Sciatic nerve (tissue), 2 donors: Measurements from ENCODE around the gene IP6K1. TPM values are rescaled to one million over a fixed set of nuclear protein-coding genes. Genes with fewer than 3 reads are reported as not detected.
A peak's percentile ranks its signal among the peaks of the same experiment; 100 is the strongest.
"Not testable (repeated sequence)": the region's sequence is repeated elsewhere in the genome, so short reads cannot be mapped to it uniquely, and the experiment has no call there.

Experiments used
- ATAC-seq: fragments of 200-7000 bp; cut with Tn5 transposase; one replicate; pipeline ENCODE4 v1.9.1; 2020; ENCODE audit warnings: mild to moderate bottlenecking, moderate library complexity
- DNase-seq: peaks from one replicate; pipeline ENCODE4 v3.0.0-alpha.2; 2020; ENCODE audit warnings: low spot score
- intact Hi-C: fragments of 100-400 bp; cut with DNase I; formaldehyde crosslinking; loops from one replicate; pipeline ENCODE4 v1.14.2; 2022
- total RNA-seq: library from RNA; stranded (reverse); fragmentation: NEBNext Ultra II Directional; extraction: Animal tissue kit (Norgen Biotek cat#: 25700); gene quantifications from one replicate; pipeline ENCODE4 v1.2.1, GENCODE V29; 2021
- donor health status: DM: no; HTN: no; CAD: no.
- donor health status: DM: no; HTN: no; CAD: no.

IP6K1 gene
- total RNA-seq, 1 donor from 2014 or later: 47.6 TPM

- DNase-seq (peak; percentile 18), ATAC-seq (no peak)
- intact Hi-C loops: no loop called here
Observed at GRCh38 chr3:49775538-49775937, 10.8 kb downstream of the IP6K1 start.

DNA sequence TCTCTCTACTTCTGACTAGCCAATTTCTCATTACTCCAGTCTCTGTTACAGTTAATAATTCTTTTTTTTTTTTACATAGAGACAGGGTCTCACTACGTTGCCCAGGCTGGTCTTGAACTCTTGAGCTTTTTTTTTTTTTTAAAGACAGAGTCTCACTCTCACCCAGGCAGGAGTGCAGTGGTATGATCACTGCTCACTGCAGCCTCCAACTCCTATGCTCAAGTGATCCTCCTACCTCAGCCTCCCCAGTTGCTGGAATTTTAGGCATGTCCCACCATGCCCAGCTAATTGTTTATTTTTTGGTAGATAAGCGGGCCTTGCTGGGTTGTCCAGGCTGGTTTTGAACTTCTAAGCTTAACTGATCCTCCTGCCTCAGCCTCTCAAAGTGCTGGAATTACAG is 13.6 kb downstream of the IP6K1 start:
- intact Hi-C loops: no loop called here
- DNase-seq: no peak
- ATAC-seq: no peak

DNA sequence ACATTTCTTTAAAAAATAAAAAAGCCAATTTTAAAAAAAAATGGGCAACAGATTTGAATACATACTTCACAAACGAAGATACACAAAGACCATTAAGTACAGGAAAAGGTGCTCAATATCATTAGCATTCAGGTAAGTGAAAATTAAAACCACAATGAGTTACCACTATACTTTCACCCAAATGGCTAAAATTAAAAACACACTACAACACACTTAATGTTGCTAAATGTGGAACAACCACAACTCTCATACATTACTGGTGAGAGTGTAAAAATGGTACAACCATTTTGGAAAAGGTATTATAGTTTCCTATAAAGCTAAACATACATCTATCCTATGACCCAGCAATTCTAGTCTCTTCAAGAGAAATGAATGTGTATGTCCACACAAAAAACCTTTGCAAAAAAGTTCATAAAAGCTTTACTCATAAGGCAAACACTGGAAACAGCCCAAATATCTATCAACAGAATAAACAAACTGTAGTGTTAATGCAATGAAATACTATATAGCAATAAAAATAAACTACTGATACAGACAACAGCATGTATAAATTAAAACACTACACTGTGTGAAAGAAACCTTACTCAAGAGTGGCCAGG is 14.9 kb downstream of the IP6K1 start:
- no peak for DNase-seq
- no peak for ATAC-seq
- intact Hi-C loops: no loop called here

DNA sequence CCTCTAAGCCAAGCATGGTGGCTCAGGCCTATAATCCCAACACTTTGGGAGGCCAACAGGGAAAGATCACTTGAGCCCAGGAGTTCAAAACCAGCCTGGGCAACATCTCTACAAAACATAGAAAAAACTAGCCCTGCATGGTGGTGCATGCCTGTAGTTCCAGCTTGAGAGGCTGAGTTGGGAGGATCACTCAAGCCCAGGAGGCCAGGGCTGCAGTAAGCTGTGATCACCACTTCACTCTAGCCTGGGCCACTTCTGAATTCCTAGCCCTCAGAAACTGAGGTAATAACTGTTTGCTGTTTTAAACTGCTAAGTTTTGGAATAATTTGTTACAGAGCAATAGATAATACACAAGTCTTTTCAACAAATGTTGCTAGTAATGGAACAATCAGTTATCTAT is 16.4 kb downstream of the IP6K1 start:
- intact Hi-C loops: no loop called here
- ATAC-seq (no peak), DNase-seq (no peak)

- intact Hi-C loops: no loop called here
- ATAC-seq (no peak), DNase-seq (no peak)
Observed at GRCh38 chr3:49769286-49769915, 16.9 kb downstream of the IP6K1 start.

DNA sequence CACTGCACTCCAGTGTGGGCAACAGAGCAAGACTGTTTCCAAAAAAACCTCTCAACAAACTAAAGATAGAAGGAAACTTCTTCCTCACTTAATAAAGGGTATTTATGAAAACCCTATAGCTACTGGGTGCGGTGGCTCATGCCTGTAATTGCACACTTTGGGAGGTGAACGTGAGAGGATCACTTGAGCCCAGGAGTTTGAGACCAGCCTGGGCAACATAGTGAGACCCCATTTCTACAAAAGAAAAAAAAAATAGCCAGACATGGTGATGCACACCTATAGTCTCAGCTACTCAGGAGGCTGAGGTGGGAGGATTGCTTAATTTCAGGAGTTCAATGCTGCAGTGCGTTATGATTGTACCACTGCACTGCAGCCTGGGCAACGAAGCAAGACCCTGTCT is 22.4 kb downstream of the IP6K1 start:
- intact Hi-C loops: no loop called here
- ATAC-seq: no peak
- no peak for DNase-seq

GRCh38 chr3:49761661-49762060 is 24.7 kb downstream of the IP6K1 start:
- no peak for DNase-seq
- intact Hi-C loops: no loop called here
- no peak for ATAC-seq

- no peak for ATAC-seq
- no peak for DNase-seq
- intact Hi-C loops: no loop called here
Observed at GRCh38 chr3:49759226-49759625, 27.1 kb downstream of the IP6K1 start.

GRCh38 chr3:49757197-49757596 is 29.1 kb downstream of the IP6K1 start:
- ATAC-seq: no peak
- DNase-seq: no peak
- intact Hi-C loops: no loop called here

GRCh38 chr3:49756036-49756435 is 30.3 kb downstream of the IP6K1 start:
- ATAC-seq (no peak), DNase-seq (no peak)
- intact Hi-C loops: no loop called here

DNA sequence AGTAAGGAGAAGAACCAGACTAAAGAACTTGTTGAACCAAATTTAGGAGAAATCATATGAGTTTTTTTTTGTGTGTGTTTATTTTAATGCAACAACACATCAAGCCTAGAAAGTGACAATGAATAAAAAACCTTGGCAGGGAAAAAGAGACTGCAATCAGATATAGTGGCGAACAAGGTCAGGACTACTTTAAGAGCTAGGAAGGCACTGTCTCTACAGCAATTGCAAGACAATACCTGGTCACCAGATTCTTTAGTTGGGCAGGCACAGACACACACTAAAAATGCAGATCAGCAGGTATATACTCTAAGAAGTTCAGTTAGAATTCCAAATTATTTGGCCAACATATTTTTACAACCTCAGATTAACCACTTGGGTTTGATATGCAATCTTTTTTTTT is 31.8 kb downstream of the IP6K1 start:
- DNase-seq: no peak
- intact Hi-C loops: no loop called here
- ATAC-seq: no peak

DNA sequence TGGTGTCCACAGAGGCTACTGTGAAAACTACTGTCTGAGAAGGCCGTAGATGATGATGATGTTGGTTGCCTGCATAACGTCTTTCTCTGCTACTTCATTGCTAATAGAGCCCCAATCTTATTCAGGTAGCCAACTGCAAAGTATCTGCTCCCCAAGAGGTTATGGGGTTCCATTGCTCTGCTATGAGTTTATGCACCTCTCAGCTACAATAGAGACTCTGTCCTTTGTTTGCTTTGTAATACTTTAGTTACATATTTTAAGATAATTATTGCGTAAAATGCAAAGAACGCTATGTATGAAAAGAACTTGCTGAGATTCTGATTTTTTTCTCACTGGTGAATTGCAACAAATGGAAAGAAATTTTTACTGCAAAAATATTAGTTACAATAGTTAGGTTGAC is 34.8 kb downstream of the IP6K1 start:
- DNase-seq: no peak
- ATAC-seq: no peak
- intact Hi-C loops: no loop called here

- intact Hi-C loops: no loop called here
- no peak for ATAC-seq
Observed at GRCh38 chr3:49750056-49750455, 36.3 kb downstream of the IP6K1 start.

DNA sequence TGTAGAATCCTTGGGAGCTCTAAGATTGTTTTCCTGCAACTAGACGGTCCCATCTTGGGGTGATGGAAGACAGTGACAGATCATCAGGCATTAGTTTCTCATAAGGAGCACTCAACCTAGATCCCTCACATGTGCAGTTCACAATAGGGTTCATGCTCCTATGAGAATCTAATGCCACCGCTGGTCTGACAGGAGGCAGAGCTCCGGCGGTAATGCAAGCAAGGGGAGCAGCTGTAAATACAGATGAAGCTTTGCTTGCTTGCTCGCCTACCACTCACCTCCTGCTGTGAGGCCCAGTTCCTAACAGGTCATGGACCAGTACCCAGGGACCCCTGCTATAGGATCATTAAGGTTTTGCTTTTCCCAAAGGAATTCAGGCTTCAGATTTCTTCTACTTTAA is 37.5 kb downstream of the IP6K1 start:
- ATAC-seq, DNase-seq, intact Hi-C loops: not testable (repeated sequence)

More at GRCh38 chr3:49750056-49750455, 36.3 kb downstream of the IP6K1 start:
- DNase-seq: no peak

DNA sequence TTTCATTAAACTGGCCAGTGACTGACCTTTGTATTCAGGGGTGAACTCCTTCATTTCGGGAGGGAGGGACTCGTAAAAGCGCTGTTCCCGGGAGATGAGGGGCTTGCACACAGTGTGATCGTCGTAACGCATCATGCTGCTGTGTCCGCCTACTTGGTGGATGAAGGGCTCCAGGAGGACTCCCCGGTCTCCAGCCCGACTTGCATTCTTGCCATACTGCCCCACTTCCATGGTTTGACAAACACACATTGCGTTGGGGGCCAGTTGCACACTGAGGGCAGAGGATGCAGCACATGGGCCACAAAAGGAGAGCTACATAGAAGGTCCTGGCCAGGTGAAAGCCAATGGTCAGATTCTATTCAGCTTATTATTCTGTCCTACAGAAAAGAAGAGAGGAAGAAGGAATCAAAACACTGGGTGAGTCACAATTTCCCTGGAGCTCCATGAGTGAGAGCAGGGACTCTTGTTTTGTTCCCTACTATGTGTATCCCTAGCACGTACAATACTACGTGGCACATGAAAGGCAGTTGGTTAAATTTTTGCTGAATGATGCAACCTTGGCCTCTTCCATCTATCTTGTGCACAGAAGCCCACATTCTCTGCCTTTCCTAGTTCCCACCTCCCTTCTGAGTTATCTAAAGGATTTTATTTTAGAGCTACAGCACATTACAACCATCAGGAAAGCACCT is 38.4 kb downstream of the IP6K1 start:
- intact Hi-C loops: no loop called here
- ATAC-seq (no peak), DNase-seq (no peak)

DNA sequence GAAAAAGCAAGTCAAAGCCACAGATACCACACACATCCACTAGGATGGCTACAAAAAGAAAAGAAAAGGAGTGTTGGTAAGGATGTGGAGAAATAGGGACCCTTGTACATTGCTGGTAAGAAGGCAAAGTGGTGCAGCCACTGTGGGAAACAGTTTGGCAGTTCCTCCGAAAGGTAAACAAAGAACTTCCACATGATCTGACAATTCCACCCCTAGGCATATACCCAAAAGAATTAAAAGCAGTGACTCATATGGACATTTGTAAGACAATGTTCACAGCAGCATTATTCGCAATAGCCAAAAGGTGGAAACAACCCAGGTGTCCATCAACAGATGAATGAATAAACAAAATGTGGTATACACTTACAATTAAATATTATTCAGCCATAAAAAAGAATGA is 40.4 kb downstream of the IP6K1 start:
- DNase-seq (no peak), ATAC-seq (no peak)
- intact Hi-C loops: no loop called here

- intact Hi-C loops: no loop called here
- no peak for DNase-seq
- ATAC-seq: no peak
Observed at GRCh38 chr3:49740427-49740826, 45.9 kb downstream of the IP6K1 start.

DNA sequence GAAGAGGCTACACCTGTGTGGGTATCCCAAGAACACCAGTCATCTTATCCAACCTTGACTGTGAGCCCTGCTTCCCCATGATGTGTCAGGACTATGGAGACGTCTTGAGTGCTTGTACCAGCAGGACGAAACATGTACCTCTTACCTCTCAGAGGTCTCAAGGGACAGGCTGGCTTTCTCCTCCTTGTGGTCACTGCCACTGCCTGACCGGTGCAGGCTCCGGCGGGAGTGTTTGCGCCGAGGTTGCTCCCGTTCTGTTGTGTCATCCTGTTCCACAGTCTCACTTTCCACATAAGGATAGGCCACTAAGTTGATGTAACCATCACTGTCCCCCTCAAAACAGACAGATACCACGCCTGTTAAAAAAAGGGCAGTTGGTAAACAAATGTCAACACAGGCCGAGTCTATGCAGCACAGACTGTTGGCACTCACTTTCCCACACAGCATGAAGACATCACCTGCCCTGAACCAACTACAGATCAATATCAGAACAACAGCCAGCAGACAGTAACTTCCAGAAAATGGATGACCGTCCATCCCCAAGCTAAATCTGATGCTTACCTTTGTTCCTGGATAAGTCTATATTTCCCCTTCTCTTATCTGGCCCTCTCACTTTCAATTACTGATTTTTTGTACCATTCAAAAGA is 48.2 kb downstream of the IP6K1 start:
- DNase-seq (peak; percentile 36), ATAC-seq (no peak)
- intact Hi-C loops: no loop called here

GRCh38 chr3:49734752-49735151 is 51.6 kb downstream of the IP6K1 start:
- intact Hi-C loops: no loop called here
- DNase-seq: no peak
- no peak for ATAC-seq

DNA sequence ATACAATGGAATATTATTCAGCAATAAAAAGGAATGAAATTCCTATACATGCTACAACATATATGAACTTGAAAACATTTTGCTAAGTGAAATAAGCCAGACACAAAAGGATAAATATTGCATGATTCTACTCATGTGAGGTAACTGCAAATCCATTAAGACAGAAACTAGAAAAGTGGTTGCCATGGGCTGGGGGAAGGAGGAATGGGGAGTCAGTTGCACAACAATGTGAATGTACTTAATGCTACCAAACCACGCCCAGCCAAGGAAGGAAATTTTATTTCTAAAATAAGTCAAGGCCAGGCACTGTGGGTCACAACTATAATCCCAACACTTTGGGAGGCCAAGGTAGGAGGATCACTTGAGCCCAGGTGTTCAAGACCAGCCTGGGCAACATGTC is 52.8 kb downstream of the IP6K1 start:
- intact Hi-C loops: no loop called here
- DNase-seq (no peak), ATAC-seq (no peak)
